Measurements from ENCODE around the gene SULF2. TPM values are rescaled to one million over a fixed set of nuclear protein-coding genes. Genes with fewer than 3 reads are reported as not detected.

Gene SULF2
- total RNA-seq, 1 experiment from 2014 or later, result 13.0 TPM

- RAD21 ChIA-PET (ENCODE audit: low non-redundant PET in 1 of 2, low total read pairs in 2 of 2, uncharacterized antibody in 2 of 2, unreplicated experiment in 2 of 2), result no interaction called here
- Histone ChIP-seq H4K20me1 (ENCODE audit: insufficient read depth) (no peaks in the 10 kb centered on the region), H3K4me3 (replicated peaks in 1 of 2; ENCODE audit: low read depth in 1 of 2, low read length in 2 of 2) (no peak overlapping the region), H3K27me3 (ENCODE audit: insufficient read depth, low read length) (no peaks in the 10 kb centered on the region), H2AFZ (ENCODE audit: low read depth, low read length, poor library complexity, severe bottlenecking) (no peak overlapping the region), H3K9ac (ENCODE audit: low read length) (no peak overlapping the region), H3K4me1 (ENCODE audit: control insufficient read depth in 1 of 2, insufficient read depth in 2 of 2, low read length in 2 of 2) (no peaks in the 10 kb centered on the region), H3K4me2 (ENCODE audit: low read length) (no peak overlapping the region), H3K36me3 (ENCODE audit: control insufficient read depth in 1 of 2, insufficient read depth in 2 of 2, low read length in 2 of 2) (peaks cover 0 to 3% of the 10 kb centered on the region in 2 experiments; a peak in 1 of 4 replicates), H3K9me3 (ENCODE audit: control insufficient read depth in 1 of 2, insufficient read depth in 1 of 2, low read depth in 1 of 2, low read length in 2 of 2) (no peaks in the 10 kb centered on the region), H3K79me2 (ENCODE audit: insufficient read depth, low read length) (no peaks in the 10 kb centered on the region), H3K9me2 (ENCODE audit: insufficient read depth) (no peaks in the 10 kb centered on the region), H3K27ac (ENCODE audit: low read depth, low read length) (no peak overlapping the region)
- POLR2A ChIA-PET, result no interaction called here
- BruUV-seq (replicated peaks), result no TSS peak
- ATAC-seq, result no peak
- CTCF ChIA-PET, result interaction anchor here (0.8 kb wide), 1 partner anchor 422 kb away, joined by 3 read pairs; no protein-coding TSS in a partner anchor
- intact Hi-C loops (cut with micrococcal nuclease), result no loop called here
- no peak for DNase-seq (ENCODE audit: low read depth, low spot score)
- no peak for TF ChIP-seq EZH2phosphoT487 (IDR thresholded peaks at IDR 0.05; ENCODE audit: borderline replicate concordance)
- no peak for TF ChIP-seq SIN3A (IDR thresholded peaks at IDR 0.05; ENCODE audit: low read depth)
- TF ChIP-seq CEBPB (IDR thresholded peaks at IDR 0.05; ENCODE audit: low read depth), result no peak
- no peak for TF ChIP-seq FOSL1 (IDR thresholded peaks at IDR 0.05; ENCODE audit: low read depth)
- no peak for TF ChIP-seq POLR2AphosphoS5 (IDR thresholded peaks at IDR 0.05; ENCODE audit: low read depth, low read length)
- no peak for TF ChIP-seq ZFX (IDR thresholded peaks at IDR 0.05)
- TF ChIP-seq SP1 (IDR thresholded peaks at IDR 0.05; ENCODE audit: low read depth), result no peak
- TF ChIP-seq RAD21 (IDR thresholded peaks at IDR 0.05; ENCODE audit: low read depth), result no peak
- TF ChIP-seq EZH2 (IDR thresholded peaks at IDR 0.05), result no peak
- TF ChIP-seq, protein P1, sequence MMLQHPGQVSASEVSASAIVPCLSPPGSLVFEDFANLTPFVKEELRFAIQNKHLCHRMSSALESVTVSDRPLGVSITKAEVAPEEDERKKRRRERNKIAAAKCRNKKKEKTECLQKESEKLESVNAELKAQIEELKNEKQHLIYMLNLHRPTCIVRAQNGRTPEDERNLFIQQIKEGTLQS (IDR thresholded peaks at IDR 0.05), result no peak
- TF ChIP-seq REST (IDR thresholded peaks at IDR 0.05; ENCODE audit: low read depth), result no peak
- TF ChIP-seq, protein P2, sequence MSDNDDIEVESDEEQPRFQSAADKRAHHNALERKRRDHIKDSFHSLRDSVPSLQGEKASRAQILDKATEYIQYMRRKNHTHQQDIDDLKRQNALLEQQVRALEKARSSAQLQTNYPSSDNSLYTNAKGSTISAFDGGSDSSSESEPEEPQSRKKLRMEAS (IDR thresholded peaks at IDR 0.05), result no peak
Observed at GRCh38 chr20:47627540-47627939, 157.7 kb downstream of the SULF2 start.
